ENCODE results near the gene HCN3. TPM values are rescaled to one million over a fixed set of nuclear protein-coding genes. Genes with fewer than 3 reads are reported as not detected.

Gene HCN3
- total RNA-seq, 1 donor from 2014 or later = 1.0 TPM

GRCh38 chr1:155321639-155322503 is 44.6 kb downstream of the HCN3 start:
- H3K27me3 ChIP-seq (ENCODE audit: control insufficient read depth in 3 of 3, insufficient read depth in 3 of 3, low read length in 3 of 3) = no peaks in the 10 kb centered on the region
- peaks cover 8 to 13% (median 12%) of the 10 kb centered on the region in 3 donors for H3K36me3 ChIP-seq (ENCODE audit: control insufficient read depth in 3 of 3, insufficient read depth in 3 of 3, low read length in 3 of 3)
- H3K9ac ChIP-seq (ENCODE audit: low read depth in 1 of 3, low read length in 3 of 3) = peak overlapping the region; percentile 51 to 59 (median 51)
- peaks cover 32 to 51% (median 35%) of the 10 kb centered on the region in 3 donors for H3K4me1 ChIP-seq (ENCODE audit: control insufficient read depth in 3 of 3, insufficient read depth in 3 of 3, low read length in 3 of 3)
- H3K27ac ChIP-seq (ENCODE audit: low read depth, low read length) = peak overlapping the region; percentile 89
- H3K4me3 ChIP-seq (ENCODE audit: low read length in 3 of 3) = peak overlapping the region; percentile 76 to 80 (median 79)
- no peaks in the 10 kb centered on the region for H3K9me3 ChIP-seq (ENCODE audit: control insufficient read depth in 3 of 3, low read length in 3 of 3)

GRCh38 chr1:155322571-155322952 is 45.3 kb downstream of the HCN3 start:
- Histone ChIP-seq H3K4me1 (ENCODE audit: control insufficient read depth in 3 of 3, insufficient read depth in 3 of 3, low read length in 3 of 3) (peaks cover 32 to 51% (median 35%) of the 10 kb centered on the region in 3 donors), H3K36me3 (ENCODE audit: control insufficient read depth in 3 of 3, insufficient read depth in 3 of 3, low read length in 3 of 3) (peaks cover 8 to 13% (median 12%) of the 10 kb centered on the region in 3 donors), H3K9me3 (ENCODE audit: control insufficient read depth in 3 of 3, low read length in 3 of 3) (no peaks in the 10 kb centered on the region), H3K9ac (ENCODE audit: low read depth in 1 of 3, low read length in 3 of 3) (peak overlapping the region; percentile 51 to 76 (median 59)), H3K4me3 (ENCODE audit: low read length in 3 of 3) (peak overlapping the region; percentile 60 to 80 (median 65)), H3K27ac (ENCODE audit: low read depth, low read length) (peak overlapping the region; percentile 89), H3K27me3 (ENCODE audit: control insufficient read depth in 3 of 3, insufficient read depth in 3 of 3, low read length in 3 of 3) (no peaks in the 10 kb centered on the region)

- Histone ChIP-seq H3K4me1 (ENCODE audit: control insufficient read depth in 3 of 3, insufficient read depth in 3 of 3, low read length in 3 of 3) (peaks cover 32 to 51% (median 35%) of the 10 kb centered on the region in 3 donors), H3K27me3 (ENCODE audit: control insufficient read depth in 3 of 3, insufficient read depth in 3 of 3, low read length in 3 of 3) (no peaks in the 10 kb centered on the region), H3K4me3 (ENCODE audit: low read length in 3 of 3) (peak overlapping the region; percentile 88 to 93 (median 92)), H3K36me3 (ENCODE audit: control insufficient read depth in 3 of 3, insufficient read depth in 3 of 3, low read length in 3 of 3) (peaks cover 6 to 14% (median 9%) of the 10 kb centered on the region in 3 donors), H3K9me3 (ENCODE audit: control insufficient read depth in 3 of 3, low read length in 3 of 3) (no peaks in the 10 kb centered on the region), H3K27ac (ENCODE audit: low read depth, low read length) (peak overlapping the region; percentile 89), H3K9ac (ENCODE audit: low read depth in 1 of 3, low read length in 3 of 3) (peak overlapping the region; percentile 51 to 87 (median 86))
These were observed 45.9 kb downstream of the HCN3 start for GRCh38 chr1:155322953-155323728.

GRCh38 chr1:155323729-155324036 is 46.4 kb downstream of the HCN3 start:
- H3K4me3 ChIP-seq (ENCODE audit: low read length in 3 of 3) = peak overlapping the region; percentile 88 to 93 (median 92)
- peak overlapping the region; percentile 80 to 87 (median 86) for H3K9ac ChIP-seq (ENCODE audit: low read depth in 1 of 3, low read length in 3 of 3)
- H3K27me3 ChIP-seq (ENCODE audit: control insufficient read depth in 3 of 3, insufficient read depth in 3 of 3, low read length in 3 of 3) = no peaks in the 10 kb centered on the region
- H3K27ac ChIP-seq (ENCODE audit: low read depth, low read length) = peak overlapping the region; percentile 89
- H3K9me3 ChIP-seq (ENCODE audit: control insufficient read depth in 3 of 3, low read length in 3 of 3) = no peaks in the 10 kb centered on the region
- peaks cover 1 to 9% (median 7%) of the 10 kb centered on the region in 3 donors for H3K36me3 ChIP-seq (ENCODE audit: control insufficient read depth in 3 of 3, insufficient read depth in 3 of 3, low read length in 3 of 3)
- H3K4me1 ChIP-seq (ENCODE audit: control insufficient read depth in 3 of 3, insufficient read depth in 3 of 3, low read length in 3 of 3) = peaks cover 32 to 51% (median 35%) of the 10 kb centered on the region in 3 donors

- Histone ChIP-seq H3K27me3 (ENCODE audit: control insufficient read depth in 3 of 3, insufficient read depth in 3 of 3, low read length in 3 of 3) (no peaks in the 10 kb centered on the region), H3K36me3 (ENCODE audit: control insufficient read depth in 3 of 3, insufficient read depth in 3 of 3, low read length in 3 of 3) (peaks cover 0 to 7% (median 5%) of the 10 kb centered on the region in 3 donors), H3K4me3 (ENCODE audit: low read length in 3 of 3) (peak overlapping the region; percentile 88 to 93 (median 92)), H3K9me3 (ENCODE audit: control insufficient read depth in 3 of 3, low read length in 3 of 3) (no peaks in the 10 kb centered on the region), H3K9ac (ENCODE audit: low read depth in 1 of 3, low read length in 3 of 3) (peak overlapping the region; percentile 80 to 87 (median 86)), H3K27ac (ENCODE audit: low read depth, low read length) (peak overlapping the region; percentile 89), H3K4me1 (ENCODE audit: control insufficient read depth in 3 of 3, insufficient read depth in 3 of 3, low read length in 3 of 3) (peaks cover 32 to 51% (median 35%) of the 10 kb centered on the region in 3 donors)
These were observed 46.9 kb downstream of the HCN3 start for GRCh38 chr1:155324037-155324716.

GRCh38 chr1:155324717-155325602 is 47.7 kb downstream of the HCN3 start:
- Histone ChIP-seq H3K36me3 (ENCODE audit: control insufficient read depth in 3 of 3, insufficient read depth in 3 of 3, low read length in 3 of 3) (peaks cover 2 to 5% (median 5%) of the 10 kb centered on the region in 3 donors), H3K9me3 (ENCODE audit: control insufficient read depth in 3 of 3, low read length in 3 of 3) (no peaks in the 10 kb centered on the region), H3K9ac (ENCODE audit: low read depth in 1 of 3, low read length in 3 of 3) (peak overlapping the region; percentile 80 to 87 (median 86)), H3K4me1 (ENCODE audit: control insufficient read depth in 3 of 3, insufficient read depth in 3 of 3, low read length in 3 of 3) (peaks cover 30 to 48% (median 35%) of the 10 kb centered on the region in 3 donors), H3K4me3 (ENCODE audit: low read length in 3 of 3) (peak overlapping the region; percentile 88 to 93 (median 92)), H3K27me3 (ENCODE audit: control insufficient read depth in 3 of 3, insufficient read depth in 3 of 3, low read length in 3 of 3) (no peaks in the 10 kb centered on the region), H3K27ac (ENCODE audit: low read depth, low read length) (peak overlapping the region; percentile 44)

GRCh38 chr1:155325603-155325893 is 48.3 kb downstream of the HCN3 start:
- Histone ChIP-seq H3K9ac (ENCODE audit: low read depth in 1 of 3, low read length in 3 of 3) (no peak overlapping the region), H3K27me3 (ENCODE audit: control insufficient read depth in 3 of 3, insufficient read depth in 3 of 3, low read length in 3 of 3) (no peaks in the 10 kb centered on the region), H3K36me3 (ENCODE audit: control insufficient read depth in 3 of 3, insufficient read depth in 3 of 3, low read length in 3 of 3) (peaks cover 8 to 11% (median 9%) of the 10 kb centered on the region in 3 donors), H3K27ac (ENCODE audit: low read depth, low read length) (peak overlapping the region; percentile 44), H3K9me3 (ENCODE audit: control insufficient read depth in 3 of 3, low read length in 3 of 3) (no peaks in the 10 kb centered on the region), H3K4me3 (ENCODE audit: low read length in 3 of 3) (peak overlapping the region in 2 of 3 donors; percentile 92 to 93), H3K4me1 (ENCODE audit: control insufficient read depth in 3 of 3, insufficient read depth in 3 of 3, low read length in 3 of 3) (peaks cover 26 to 43% (median 31%) of the 10 kb centered on the region in 3 donors)

- Histone ChIP-seq H3K9ac (ENCODE audit: low read depth in 1 of 3, low read length in 3 of 3) (no peak overlapping the region), H3K36me3 (ENCODE audit: control insufficient read depth in 3 of 3, insufficient read depth in 3 of 3, low read length in 3 of 3) (peaks cover 13 to 16% (median 15%) of the 10 kb centered on the region in 3 donors), H3K9me3 (ENCODE audit: control insufficient read depth in 3 of 3, low read length in 3 of 3) (no peaks in the 10 kb centered on the region), H3K27ac (ENCODE audit: low read depth, low read length) (no peak overlapping the region), H3K4me3 (ENCODE audit: low read length in 3 of 3) (no peak overlapping the region), H3K27me3 (ENCODE audit: control insufficient read depth in 3 of 3, insufficient read depth in 3 of 3, low read length in 3 of 3) (no peaks in the 10 kb centered on the region), H3K4me1 (ENCODE audit: control insufficient read depth in 3 of 3, insufficient read depth in 3 of 3, low read length in 3 of 3) (peaks cover 24 to 37% (median 26%) of the 10 kb centered on the region in 3 donors)
These were observed 48.8 kb downstream of the HCN3 start for GRCh38 chr1:155326020-155326526.

- H3K4me1 ChIP-seq (ENCODE audit: control insufficient read depth in 3 of 3, insufficient read depth in 3 of 3, low read length in 3 of 3) = peaks cover 18 to 32% (median 24%) of the 10 kb centered on the region in 3 donors
- H3K27me3 ChIP-seq (ENCODE audit: control insufficient read depth in 3 of 3, insufficient read depth in 3 of 3, low read length in 3 of 3) = no peaks in the 10 kb centered on the region
- no peaks in the 10 kb centered on the region for H3K9me3 ChIP-seq (ENCODE audit: control insufficient read depth in 3 of 3, low read length in 3 of 3)
- no peak overlapping the region for H3K9ac ChIP-seq (ENCODE audit: low read depth in 1 of 3, low read length in 3 of 3)
- no peak overlapping the region for H3K4me3 ChIP-seq (ENCODE audit: low read length in 3 of 3)
- no peak overlapping the region for H3K27ac ChIP-seq (ENCODE audit: low read depth, low read length)
- peaks cover 16 to 19% (median 19%) of the 10 kb centered on the region in 3 donors for H3K36me3 ChIP-seq (ENCODE audit: control insufficient read depth in 3 of 3, insufficient read depth in 3 of 3, low read length in 3 of 3)
These were observed 49.4 kb downstream of the HCN3 start for GRCh38 chr1:155326631-155327037.

All from skeletal muscle tissue (tissue), 4 donors.